Measurements from ENCODE around the gene BARHL1.
"Not testable (repeated sequence)": the region's sequence is repeated elsewhere in the genome, so short reads cannot be mapped to it uniquely, and the experiment has no call there.

The BARHL1 gene

GRCh38 chr9:132556714-132557113 lies 25.7 kb upstream of the BARHL1 start:
- DNase-seq (ENCODE audit: low read depth): no peak

GRCh38 chr9:132557159-132557558 lies 25.2 kb upstream of the BARHL1 start:
- DNase-seq (ENCODE audit: low read depth): no peak

- DNase-seq (ENCODE audit: low read depth): no peak
These were observed 22.7 kb upstream of the BARHL1 start for GRCh38 chr9:132559711-132560110.

GRCh38 chr9:132560616-132561202 lies 21.7 kb upstream of the BARHL1 start:
- no peak for DNase-seq (ENCODE audit: low read depth)

GRCh38 chr9:132562306-132562573 lies 20.2 kb upstream of the BARHL1 start:
- DNase-seq (ENCODE audit: low read depth): no peak

- DNase-seq (ENCODE audit: low read depth): no peak
These were observed 17.9 kb upstream of the BARHL1 start for GRCh38 chr9:132564526-132564925.

GRCh38 chr9:132568787-132569186 lies 13.6 kb upstream of the BARHL1 start:
- DNase-seq (ENCODE audit: low read depth): not testable (repeated sequence)

GRCh38 chr9:132571806-132572600 lies 10.4 kb upstream of the BARHL1 start:
- no peak for DNase-seq (ENCODE audit: low read depth)

GRCh38 chr9:132572921-132573320 lies 9.5 kb upstream of the BARHL1 start:
- no peak for DNase-seq (ENCODE audit: low read depth)

- peak; percentile 22 for DNase-seq (ENCODE audit: low read depth)
These were observed 7.3 kb upstream of the BARHL1 start for GRCh38 chr9:132575005-132575609.

- no peak for DNase-seq (ENCODE audit: low read depth)
These were observed 6.6 kb upstream of the BARHL1 start for GRCh38 chr9:132575811-132576210.

GRCh38 chr9:132577119-132577518 lies 5.3 kb upstream of the BARHL1 start:
- DNase-seq (ENCODE audit: low read depth): no peak

GRCh38 chr9:132578367-132578932 lies 4.0 kb upstream of the BARHL1 start:
- DNase-seq (ENCODE audit: low read depth): no peak

- DNase-seq (ENCODE audit: low read depth): no peak
These were observed 3.0 kb upstream of the BARHL1 start for GRCh38 chr9:132579427-132579798.

- DNase-seq (ENCODE audit: low read depth): no peak
These were observed 579 bp downstream of the BARHL1 start for GRCh38 chr9:132582786-132583583.

- DNase-seq (ENCODE audit: low read depth): no peak
These were observed 1.3 kb downstream of the BARHL1 start for GRCh38 chr9:132583584-132584304.

- DNase-seq (ENCODE audit: low read depth): no peak
These were observed 2.5 kb downstream of the BARHL1 start for GRCh38 chr9:132584601-132585560.

GRCh38 chr9:132585954-132586829 lies 3.8 kb downstream of the BARHL1 start:
- DNase-seq (ENCODE audit: low read depth): no peak

- DNase-seq (ENCODE audit: low read depth): no peak
These were observed 4.6 kb downstream of the BARHL1 start for GRCh38 chr9:132586830-132587591.

Data from HS-5 (cell line).